Osteoblast (primary cell): Measurements from ENCODE around the gene CEP68. TPM values are rescaled to one million over a fixed set of nuclear protein-coding genes. Genes with fewer than 3 reads are reported as not detected.
A peak's percentile ranks its signal among the peaks of the same experiment; 100 is the strongest.

Source experiments
- DNase-seq: peaks from one replicate; pipeline ENCODE4 v3.0.0; 2011; ENCODE audit warnings: low spot score, mixed read lengths; ENCODE audit not compliant: insufficient read length; ENCODE audit errors: missing footprints
- H2AFZ ChIP-seq: 2 replicates; pipeline ENCODE4 v1.6.0; 2011; ENCODE audit warnings: mild to moderate bottlenecking, low read length
- H3K27ac ChIP-seq: 2 replicates; pipeline ENCODE4 v1.5.1; 2011; ENCODE audit warnings: mild to moderate bottlenecking, low read depth, low read length, moderate library complexity
- H3K27me3 ChIP-seq: 2 replicates; pipeline ENCODE4 v1.6.0; 2012; ENCODE audit warnings: mild to moderate bottlenecking, control low read depth, inconsistent platforms, low read length, moderate library complexity; ENCODE audit not compliant: insufficient read depth
- H3K36me3 ChIP-seq: 2 replicates; pipeline ENCODE4 v1.5.1; 2011; ENCODE audit warnings: mild to moderate bottlenecking, low read length, control low read depth, moderate library complexity; ENCODE audit not compliant: insufficient read depth
- H3K4me1 ChIP-seq: 2 replicates; pipeline ENCODE4 v1.5.1; 2011; ENCODE audit warnings: mild to moderate bottlenecking, low read length, control low read depth, moderate library complexity; ENCODE audit not compliant: insufficient read depth
- H3K4me2 ChIP-seq: 2 replicates; pipeline ENCODE4 v1.6.0; 2011; ENCODE audit warnings: mild to moderate bottlenecking, low read length; ENCODE audit not compliant: insufficient read depth
- H3K4me3 ChIP-seq: fragments of 200-600 bp; sonication (generic); 3 replicates; pipeline ENCODE4 v1.5.1; 2012; ENCODE audit warnings: mild to moderate bottlenecking, low read length, inconsistent platforms; ENCODE audit not compliant: insufficient read depth
- H3K79me2 ChIP-seq: 2 replicates; pipeline ENCODE4 v1.6.0; 2012; ENCODE audit warnings: mild to moderate bottlenecking, low read length, control low read depth, inconsistent platforms; ENCODE audit not compliant: insufficient read depth
- H3K9me3 ChIP-seq: 2 replicates; pipeline ENCODE4 v1.5.1; 2011; ENCODE audit warnings: low read depth, low read length, control low read depth
- H4K20me1 ChIP-seq: 2 replicates; pipeline ENCODE4 v1.6.0; 2012; ENCODE audit warnings: mild to moderate bottlenecking, low read length, control low read depth; ENCODE audit not compliant: insufficient read depth
- CTCF ChIP-seq: IDR thresholded peaks from 2 replicates; pipeline ENCODE4 v1.5.1; 2011; ENCODE audit warnings: mild to moderate bottlenecking, low read depth, low read length, moderate library complexity; ENCODE audit errors: extremely low read depth
- total RNA-seq: library from RNA; depleted of rRNA; stranded (reverse); fragments of >200 nt; gene quantifications from 2 replicates; pipeline ENCODE4 v1.2.3, GENCODE V29; 2012

CEP68 gene
- total RNA-seq, 1 donor = 14.5 TPM

- Histone ChIP-seq H3K4me3 (no peak overlapping the region), H3K4me1 (peaks cover 3% of the 10 kb centered on the region), H3K27ac (no peak overlapping the region), H3K27me3 (no peaks in the 10 kb centered on the region), H3K36me3 (peaks cover 17% of the 10 kb centered on the region), H4K20me1 (peaks cover 93% of the 10 kb centered on the region), H3K4me2 (no peak overlapping the region), H2AFZ (no peak overlapping the region), H3K9me3 (no peaks in the 10 kb centered on the region), H3K79me2 (peaks cover 100% of the 10 kb centered on the region)
- TF ChIP-seq CTCF = no peak
- no peak for DNase-seq
Observed at GRCh38 chr2:65108780-65109179, 52.6 kb downstream of the CEP68 start.

DNA sequence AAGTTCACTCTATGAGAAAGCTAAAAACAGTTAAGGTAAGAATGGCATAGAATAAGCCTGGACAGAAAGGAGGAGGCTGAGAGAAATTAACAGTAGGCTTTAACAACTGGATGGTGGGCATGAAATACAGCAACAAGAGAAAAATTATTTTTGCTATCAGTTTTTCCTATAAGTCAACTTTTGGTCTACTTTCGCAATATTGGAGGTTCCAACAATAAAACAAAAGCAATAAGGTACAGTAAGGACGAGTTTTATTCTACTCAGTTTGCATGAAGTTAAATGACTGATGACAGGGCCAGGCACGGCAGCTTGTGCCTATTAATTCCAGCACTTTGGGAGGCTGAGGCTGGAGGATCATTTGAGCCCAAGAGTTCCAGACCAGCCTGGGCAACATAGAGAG lies 56.4 kb downstream of the CEP68 start:
- no peak for TF ChIP-seq CTCF
- no peak for DNase-seq
- H4K20me1 ChIP-seq = peaks cover 90% of the 10 kb centered on the region

GRCh38 chr2:65113229-65113628 lies 57.0 kb downstream of the CEP68 start:
- Histone ChIP-seq H3K9me3 (no peaks in the 10 kb centered on the region), H3K4me2 (no peak overlapping the region), H2AFZ (no peak overlapping the region), H3K4me1 (no peaks in the 10 kb centered on the region), H3K36me3 (peaks cover 4% of the 10 kb centered on the region), H3K27ac (peak overlapping the region; percentile 28), H3K27me3 (no peaks in the 10 kb centered on the region), H3K4me3 (no peak overlapping the region), H4K20me1 (peaks cover 90% of the 10 kb centered on the region), H3K79me2 (peaks cover 99% of the 10 kb centered on the region)
- no peak for DNase-seq
- TF ChIP-seq CTCF = no peak

More for the DNA sequence above, 56.4 kb downstream of the CEP68 start:
- Histone ChIP-seq H3K9me3 (no peaks in the 10 kb centered on the region), H3K4me1 (no peaks in the 10 kb centered on the region), H3K79me2 (peaks cover 99% of the 10 kb centered on the region), H2AFZ (no peak overlapping the region), H3K4me3 (no peak overlapping the region), H3K4me2 (no peak overlapping the region), H3K36me3 (peaks cover 9% of the 10 kb centered on the region), H3K27me3 (no peaks in the 10 kb centered on the region), H3K27ac (peak overlapping the region; percentile 28)

DNA sequence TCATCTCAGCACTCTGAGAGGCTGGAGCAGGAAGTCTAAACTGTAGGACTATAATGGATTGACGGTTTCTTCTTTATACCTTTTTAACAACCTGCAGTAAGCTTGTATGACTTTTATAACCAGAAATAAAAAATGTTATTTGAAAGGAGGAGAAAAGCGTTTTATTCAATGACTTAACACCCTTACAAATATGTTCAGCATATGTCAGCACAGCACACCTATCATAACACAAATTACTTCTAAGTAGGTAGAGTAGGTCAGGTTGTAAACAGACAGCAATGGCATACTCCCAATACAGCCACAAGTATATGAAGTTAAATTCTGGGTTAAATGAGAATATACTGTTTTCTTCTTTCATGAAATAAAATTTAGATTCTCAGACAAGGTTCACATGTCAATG lies 57.6 kb downstream of the CEP68 start:
- no peak overlapping the region for H3K4me3 ChIP-seq
- peaks cover 99% of the 10 kb centered on the region for H3K79me2 ChIP-seq
- no peak overlapping the region for H2AFZ ChIP-seq
- no peaks in the 10 kb centered on the region for H3K9me3 ChIP-seq
- no peak for TF ChIP-seq CTCF
- H3K27me3 ChIP-seq = no peaks in the 10 kb centered on the region
- H3K36me3 ChIP-seq = peaks cover 3% of the 10 kb centered on the region
- H3K4me1 ChIP-seq = no peaks in the 10 kb centered on the region
- H3K4me2 ChIP-seq = no peak overlapping the region
- DNase-seq = no peak
- H4K20me1 ChIP-seq = peaks cover 91% of the 10 kb centered on the region
- H3K27ac ChIP-seq = no peak overlapping the region
